Breast epithelium (tissue), 4 donors: Measurements from ENCODE around the gene NDUFS6. TPM values are rescaled to one million over a fixed set of nuclear protein-coding genes. Genes with fewer than 3 reads are reported as not detected.
A peak's percentile ranks its signal among the peaks of the same experiment; 100 is the strongest.

ENCODE experiments used
- DNase-seq, 2 donors: peaks; one replicate each; pipeline ENCODE4 v3.0.0-alpha.2; 2019; ENCODE audit warnings: low spot score in 2 of 2
- H3K27ac ChIP-seq, 2 donors: fragments of 200-600 bp; sonication (generic) in 1 of 2; one replicate each; pipeline ENCODE4 v1.5.1; 2016 to 2019; ENCODE audit warnings: mild to moderate bottlenecking in 1 of 2
- H3K27me3 ChIP-seq, 2 donors: fragments of 200-600 bp; sonication (generic) in 1 of 2; one replicate each; pipeline versions ENCODE4 v1.5.1 to v1.6.0; 2017 to 2019; ENCODE audit warnings: control low read depth in 1 of 2, mild to moderate bottlenecking in 1 of 2
- H3K36me3 ChIP-seq: fragments of 200-600 bp; one replicate; pipeline ENCODE4 v1.5.1; 2019
- H3K4me1 ChIP-seq, 2 donors: fragments of 200-600 bp; sonication (generic); one replicate each; pipeline ENCODE4 v1.5.1; 2016 to 2019; ENCODE audit warnings: control low read depth in 1 of 2
- H3K4me3 ChIP-seq, 3 donors: fragments of 200-600 bp; sonication (generic); 1 replicate in 2 of 3; 2 replicates in 1 of 3; pipeline ENCODE4 v1.5.1; 2016 to 2019; ENCODE audit warnings: mild to moderate bottlenecking in 3 of 3, moderate library complexity in 2 of 3
- H3K9me3 ChIP-seq, 2 donors: fragments of 200-600 bp; sonication (generic) in 1 of 2; one replicate each; pipeline ENCODE4 v1.5.1; 2016 to 2019; ENCODE audit warnings: control low read depth in 1 of 2
- POLR2A ChIP-seq: fragments of 450-650 bp; IDR thresholded peaks from one replicate; pipeline ENCODE4 v1.6.1; 2016; ENCODE audit warnings: antibody characterized with exemption, mild to moderate bottlenecking, moderate library complexity
- POLR2AphosphoS5 ChIP-seq, 3 donors: sonication (generic); formaldehyde crosslinking; IDR thresholded peaks; one replicate each; pipeline ENCODE4 v1.6.1; 2017; ENCODE audit warnings: antibody characterized with exemption in 3 of 3
- intact Hi-C: fragments of 100-400 bp; cut with DNase I; formaldehyde crosslinking; loops from one replicate; pipeline ENCODE4 v1.15.1; 2023; ENCODE audit warnings: low total_unique reads
- total RNA-seq, 3 donors: library from RNA; depleted of rRNA; stranded (reverse); fragments of >200 nt; gene quantifications; one replicate each; pipeline ENCODE4 v1.1.0, GENCODE V29; 2016
- TF ChIP-seq, protein P1 (sequence below), 3 donors: fragments of 450-650 bp; IDR thresholded peaks; one replicate each; pipeline ENCODE4 v1.5.1; 2016 to 2017; ENCODE audit warnings: antibody characterized with exemption in 3 of 3, mild to moderate bottlenecking in 3 of 3, moderate library complexity in 3 of 3

Gene NDUFS6
- total RNA-seq, 3 donors from 2014 or later = 37.9 to 68.8 (median 48.0) TPM

DNA sequence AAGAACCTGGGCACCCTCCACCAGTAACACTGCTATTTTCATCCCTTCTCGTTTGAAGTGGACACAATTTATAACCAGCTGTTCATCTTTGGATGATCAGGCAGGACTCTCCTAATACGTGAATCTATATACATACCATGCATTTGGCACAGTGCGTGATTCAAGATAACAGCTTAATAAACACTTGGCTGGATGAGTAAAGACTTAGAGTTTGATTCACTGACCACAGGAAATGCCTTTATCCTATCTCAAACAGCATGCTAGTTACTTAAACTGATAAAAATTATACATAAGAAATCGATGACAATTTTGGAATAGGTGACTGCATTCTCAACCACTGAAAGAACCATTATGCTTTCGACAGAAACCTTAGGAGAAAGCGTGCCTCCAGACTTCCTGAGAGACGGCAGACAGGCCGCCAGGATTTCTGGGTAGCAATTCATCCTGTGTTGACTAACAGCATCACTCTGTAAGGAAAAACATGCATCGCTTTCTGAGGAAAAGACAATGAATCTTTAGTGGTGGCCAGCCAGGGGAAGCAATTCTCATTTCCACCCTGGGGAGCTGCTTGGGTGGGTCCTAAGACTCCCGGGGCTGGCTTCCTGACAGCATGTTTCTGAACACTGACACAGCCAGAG, 11.3 kb upstream of the NDUFS6 start:
- no peak overlapping the region for H3K4me3 ChIP-seq
- peak in 1 of 2 donors; percentile 9 for DNase-seq
- no peaks in the 10 kb centered on the region for H3K27me3 ChIP-seq
- no peak overlapping the region for H3K27ac ChIP-seq
- intact Hi-C loops = no loop called here
- no peak for TF ChIP-seq POLR2A
- TF ChIP-seq POLR2AphosphoS5 (IDR thresholded peaks at IDR 0.05) = no peak
- TF ChIP-seq, protein P1, sequence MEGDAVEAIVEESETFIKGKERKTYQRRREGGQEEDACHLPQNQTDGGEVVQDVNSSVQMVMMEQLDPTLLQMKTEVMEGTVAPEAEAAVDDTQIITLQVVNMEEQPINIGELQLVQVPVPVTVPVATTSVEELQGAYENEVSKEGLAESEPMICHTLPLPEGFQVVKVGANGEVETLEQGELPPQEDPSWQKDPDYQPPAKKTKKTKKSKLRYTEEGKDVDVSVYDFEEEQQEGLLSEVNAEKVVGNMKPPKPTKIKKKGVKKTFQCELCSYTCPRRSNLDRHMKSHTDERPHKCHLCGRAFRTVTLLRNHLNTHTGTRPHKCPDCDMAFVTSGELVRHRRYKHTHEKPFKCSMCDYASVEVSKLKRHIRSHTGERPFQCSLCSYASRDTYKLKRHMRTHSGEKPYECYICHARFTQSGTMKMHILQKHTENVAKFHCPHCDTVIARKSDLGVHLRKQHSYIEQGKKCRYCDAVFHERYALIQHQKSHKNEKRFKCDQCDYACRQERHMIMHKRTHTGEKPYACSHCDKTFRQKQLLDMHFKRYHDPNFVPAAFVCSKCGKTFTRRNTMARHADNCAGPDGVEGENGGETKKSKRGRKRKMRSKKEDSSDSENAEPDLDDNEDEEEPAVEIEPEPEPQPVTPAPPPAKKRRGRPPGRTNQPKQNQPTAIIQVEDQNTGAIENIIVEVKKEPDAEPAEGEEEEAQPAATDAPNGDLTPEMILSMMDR (IDR thresholded peaks at IDR 0.05) = no peak
- H3K36me3 ChIP-seq = no peaks in the 10 kb centered on the region
- H3K9me3 ChIP-seq = no peaks in the 10 kb centered on the region
- H3K4me1 ChIP-seq = no peaks in the 10 kb centered on the region

DNA sequence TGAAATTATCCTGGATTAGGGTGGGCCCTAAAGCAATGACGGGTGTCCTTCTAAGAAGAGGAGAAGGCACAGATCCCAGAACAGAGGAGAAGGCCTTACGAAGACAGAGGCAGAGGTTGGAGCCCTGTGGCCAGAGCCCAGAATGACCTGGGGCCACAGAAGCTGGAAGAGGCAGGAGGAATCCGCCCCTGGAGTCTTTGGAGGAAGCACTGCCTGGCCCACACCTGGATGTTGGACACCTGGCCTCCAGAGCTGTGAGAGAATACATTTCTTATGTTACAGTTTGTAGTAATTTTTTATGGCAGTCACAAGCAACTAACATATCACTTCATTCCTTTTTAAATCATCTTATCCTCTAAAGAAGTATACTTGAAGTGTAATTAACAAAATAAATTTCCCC, 10.0 kb upstream of the NDUFS6 start:
- TF ChIP-seq, protein P1 (IDR thresholded peaks at IDR 0.05) = no peak
- TF ChIP-seq POLR2A (no peak), POLR2AphosphoS5 (IDR thresholded peaks at IDR 0.05) (no peak)
- no peaks in the 10 kb centered on the region for H3K27me3 ChIP-seq
- intact Hi-C loops = no loop called here
- H3K4me3 ChIP-seq = no peak overlapping the region
- H3K27ac ChIP-seq = no peak overlapping the region
- H3K4me1 ChIP-seq = no peaks in the 10 kb centered on the region
- no peak for DNase-seq
- no peaks in the 10 kb centered on the region for H3K9me3 ChIP-seq
- no peaks in the 10 kb centered on the region for H3K36me3 ChIP-seq

DNA sequence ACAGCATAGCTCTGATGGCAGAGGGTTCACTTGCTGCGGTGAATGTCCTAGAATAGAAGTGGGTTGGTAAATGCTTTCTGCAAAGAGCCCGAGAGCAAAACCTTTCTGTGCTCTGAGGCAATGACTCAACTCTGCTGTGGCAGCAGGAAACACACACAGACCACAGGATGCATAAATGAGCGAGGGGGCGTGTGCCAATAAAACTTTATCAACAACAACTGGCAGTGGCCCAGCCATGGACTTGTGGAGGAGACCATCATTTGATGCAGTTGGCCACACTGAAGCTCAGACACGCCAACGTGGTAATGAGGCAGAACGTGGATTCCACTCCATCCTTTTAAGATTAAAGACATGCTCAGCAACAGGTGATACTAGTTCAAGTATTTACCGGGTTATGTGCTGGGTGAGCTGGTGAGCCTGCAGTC, 8.4 kb upstream of the NDUFS6 start:
- peak overlapping the region in 1 of 2 donors; percentile 14 for H3K27ac ChIP-seq
- H3K4me3 ChIP-seq = no peak overlapping the region
- DNase-seq = peak in 1 of 2 donors; percentile 28
- no peaks in the 10 kb centered on the region for H3K36me3 ChIP-seq
- TF ChIP-seq POLR2A = no peak
- no peak for TF ChIP-seq POLR2AphosphoS5 (IDR thresholded peaks at IDR 0.05)
- TF ChIP-seq, protein P1 (IDR thresholded peaks at IDR 0.05) = no peak
- intact Hi-C loops = no loop called here
- H3K27me3 ChIP-seq = no peaks in the 10 kb centered on the region
- no peaks in the 10 kb centered on the region for H3K9me3 ChIP-seq
- peaks cover 0 to 6% of the 10 kb centered on the region in 2 donors for H3K4me1 ChIP-seq

DNA sequence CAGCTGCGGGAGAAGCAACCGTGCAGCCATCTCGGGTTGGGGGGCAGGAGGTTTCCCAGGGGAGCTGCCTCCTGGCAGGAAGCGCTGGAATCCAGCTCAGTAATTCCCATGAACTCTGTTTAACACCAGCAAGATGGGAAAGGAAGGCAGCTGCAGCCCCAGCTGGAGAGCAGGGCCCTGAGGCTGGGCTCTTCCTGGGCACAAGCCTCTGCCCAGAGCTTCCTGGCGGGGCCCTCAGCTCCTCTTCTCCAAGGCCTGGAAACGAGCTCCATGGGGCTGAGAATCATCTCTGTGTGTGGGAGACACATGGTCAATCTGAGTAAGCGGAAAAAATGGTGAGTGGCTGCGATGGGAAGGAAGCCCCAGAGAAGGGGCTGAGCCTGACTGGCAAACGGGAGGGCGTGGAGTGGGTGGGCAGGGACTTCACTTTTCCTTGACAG, 7.9 kb upstream of the NDUFS6 start:
- Histone ChIP-seq H3K36me3 (no peaks in the 10 kb centered on the region), H3K9me3 (no peaks in the 10 kb centered on the region), H3K4me3 (no peak overlapping the region), H3K27ac (peak overlapping the region in 1 of 2 donors; percentile 14), H3K4me1 (peaks cover 0 to 7% of the 10 kb centered on the region in 2 donors), H3K27me3 (no peaks in the 10 kb centered on the region)
- TF ChIP-seq, protein P1 (IDR thresholded peaks at IDR 0.05) = no peak
- TF ChIP-seq POLR2A (no peak), POLR2AphosphoS5 (IDR thresholded peaks at IDR 0.05) (no peak)
- peak in 1 of 2 donors; percentile 22 for DNase-seq
- intact Hi-C loops = no loop called here

DNA sequence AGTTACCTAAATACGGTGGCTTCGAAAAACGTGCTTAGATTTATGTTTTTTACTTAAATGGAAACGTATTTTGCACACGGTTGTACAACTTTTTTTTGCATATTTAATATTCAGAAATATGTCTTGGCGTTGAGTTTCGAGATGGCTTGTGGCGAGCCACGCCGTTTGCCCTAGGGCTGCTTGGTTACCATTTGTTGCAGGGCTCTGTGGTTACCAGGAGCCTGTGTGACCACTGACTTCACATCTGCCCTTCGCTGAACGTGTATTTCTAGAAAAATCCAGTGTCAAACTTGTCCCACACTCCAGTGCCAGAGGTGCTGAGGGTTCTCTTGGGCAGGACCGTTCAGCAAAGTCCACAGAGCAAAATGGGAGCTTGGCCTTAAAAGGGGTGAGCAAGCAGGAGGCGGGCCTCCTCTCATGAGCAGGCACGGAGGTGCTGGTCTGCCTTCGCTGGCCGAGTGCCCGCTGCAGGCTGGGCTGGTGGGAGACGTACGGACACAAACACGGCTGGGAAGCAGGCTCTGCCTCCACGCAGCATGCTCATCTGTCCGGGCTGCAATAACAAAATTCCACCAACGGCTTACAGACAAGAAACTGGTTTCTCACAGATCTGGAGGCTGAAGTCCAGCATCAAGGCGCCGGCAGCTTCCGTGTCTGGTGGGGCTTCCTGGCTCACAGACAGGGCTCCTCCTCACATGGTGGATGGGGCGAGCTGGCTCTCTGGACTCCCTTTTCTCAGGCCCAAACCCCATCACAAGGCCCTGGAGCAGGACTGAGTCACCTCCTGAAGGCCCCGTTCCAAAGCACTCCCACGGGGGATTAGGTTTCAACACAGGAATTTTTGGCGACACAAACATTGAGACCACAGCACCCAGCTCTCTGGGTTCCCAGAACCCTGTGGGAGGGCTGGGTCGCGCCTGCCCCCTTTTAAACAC, 7.0 kb upstream of the NDUFS6 start:
- DNase-seq = no peak
- TF ChIP-seq POLR2AphosphoS5 (IDR thresholded peaks at IDR 0.05) (no peak), POLR2A (no peak)
- TF ChIP-seq, protein P1 (IDR thresholded peaks at IDR 0.05) = no peak
- Histone ChIP-seq H3K36me3 (no peaks in the 10 kb centered on the region), H3K4me1 (peaks cover 0 to 12% of the 10 kb centered on the region in 2 donors), H3K27me3 (no peaks in the 10 kb centered on the region), H3K9me3 (no peaks in the 10 kb centered on the region), H3K27ac (no peak overlapping the region), H3K4me3 (no peak overlapping the region)
- intact Hi-C loops = no loop called here
